ENCODE data around the gene CCDC127. TPM values are rescaled to one million over a fixed set of nuclear protein-coding genes. Genes with fewer than 3 reads are reported as not detected.

Gene CCDC127
- total and polyA plus RNA-seq, 5 donors: 6.1 to 9.8 (median 8.1) TPM

DNA sequence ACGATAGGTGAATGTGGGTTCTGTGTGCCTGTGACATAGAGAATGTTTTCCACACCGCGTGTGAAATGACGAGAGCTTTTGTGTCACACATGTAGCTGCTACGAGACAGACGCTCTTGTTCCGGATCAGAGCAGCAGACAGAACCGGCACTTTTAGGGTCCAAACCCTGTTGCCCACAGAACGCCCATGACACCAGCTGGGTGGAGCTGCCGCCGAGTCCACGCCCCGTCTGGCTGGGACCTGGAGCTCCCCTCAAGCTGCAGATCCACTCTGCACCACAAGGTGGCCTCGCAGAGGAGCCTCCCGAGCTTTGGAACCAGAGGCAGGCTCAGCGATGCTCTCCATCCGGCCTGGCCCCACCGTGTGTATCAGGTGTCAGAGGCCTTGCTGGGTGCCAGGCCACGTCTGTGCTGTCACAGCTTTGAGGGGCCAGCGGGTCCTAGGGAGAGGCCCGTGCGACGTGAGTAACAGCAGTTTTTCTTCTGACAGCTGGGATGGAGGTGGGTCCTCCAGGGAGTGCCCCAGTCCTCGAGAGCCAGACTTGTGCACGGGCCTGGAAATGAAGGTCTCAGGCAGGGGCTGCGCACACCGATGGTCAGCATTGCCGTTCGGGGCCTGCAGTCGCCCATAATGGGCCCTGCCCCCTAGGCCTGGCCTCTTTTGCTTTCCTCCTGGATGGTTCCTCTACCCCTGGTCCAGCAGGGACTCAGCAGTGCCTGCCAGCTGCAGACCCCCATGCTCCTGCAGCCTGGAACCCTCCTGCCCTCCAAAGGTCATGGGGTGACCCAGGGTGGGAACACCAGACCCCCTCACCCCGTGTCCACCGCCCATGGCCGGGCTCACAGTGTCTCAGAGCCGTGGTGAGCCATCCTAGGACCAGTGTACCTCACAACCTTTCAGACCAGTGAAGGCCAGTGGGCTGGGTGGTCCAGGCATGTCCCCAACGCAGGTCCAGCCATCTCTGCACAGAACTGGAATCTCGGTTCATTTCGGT is 29.2 kb downstream of the CCDC127 start:
- ATAC-seq: peak; percentile 73 to 77
- WGBS: 34% methylated on average over 37 of the region's 37 CpGs
- Histone ChIP-seq H3K27ac (ENCODE audit: low read length) (no peak overlapping the region), H3K4me1 (ENCODE audit: control insufficient read depth, insufficient read depth, low read length) (peaks cover 4% of the 10 kb centered on the region), H3K4me3 (ENCODE audit: low read length) (no peak overlapping the region), H3K27me3 (ENCODE audit: control insufficient read depth, insufficient read depth) (no peaks in the 10 kb centered on the region), H3K9me3 (ENCODE audit: control insufficient read depth, low read length) (no peaks in the 10 kb centered on the region)
- peak; percentile 90 to 96 (median 95) for DNase-seq
- intact Hi-C loops (cut with DNase I): no loop called here

DNA sequence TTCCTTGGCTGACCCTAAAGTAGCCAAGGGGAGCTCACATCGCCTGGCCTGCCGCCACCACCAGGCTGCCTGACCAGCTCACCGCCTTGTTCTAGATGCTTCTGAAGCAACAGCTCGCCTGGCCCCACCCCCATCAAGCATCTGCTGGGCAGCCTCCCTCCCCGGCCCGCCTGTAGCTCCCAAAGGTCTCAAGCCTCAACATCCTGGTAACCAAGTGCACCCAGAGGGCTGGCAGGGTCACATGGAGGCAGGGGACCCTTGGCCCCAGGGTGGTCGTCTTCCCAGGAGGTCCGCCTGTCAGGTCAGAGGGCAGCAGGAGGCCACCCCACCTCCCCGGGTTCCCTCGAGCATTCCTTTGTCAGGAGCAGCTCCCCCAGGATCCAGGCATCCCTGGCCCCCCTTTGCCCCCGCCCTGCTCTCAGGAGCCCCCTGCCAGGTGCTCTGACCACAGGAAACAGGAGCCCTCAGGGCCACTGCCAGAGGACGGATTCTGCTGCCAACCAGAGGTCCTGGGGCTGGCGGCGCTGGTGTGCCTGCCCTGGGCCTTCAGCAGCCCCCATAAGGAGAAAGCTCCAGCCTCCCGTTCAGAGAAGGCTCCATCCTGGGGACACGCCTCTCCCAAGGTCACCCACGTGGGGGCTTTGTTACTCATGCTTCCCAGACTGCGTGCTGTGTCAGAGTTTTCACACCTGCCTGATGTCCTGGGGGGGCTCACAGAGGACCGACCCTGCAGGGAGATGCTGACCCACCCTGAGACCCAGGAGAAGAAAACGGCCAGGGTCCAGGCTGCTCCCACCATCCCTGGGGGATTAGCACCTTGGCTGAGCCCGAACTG is 30.1 kb downstream of the CCDC127 start:
- Histone ChIP-seq H3K9me3 (ENCODE audit: control insufficient read depth, low read length) (no peaks in the 10 kb centered on the region), H3K4me1 (ENCODE audit: control insufficient read depth, insufficient read depth, low read length) (peaks cover 4% of the 10 kb centered on the region), H3K27ac (ENCODE audit: low read length) (no peak overlapping the region), H3K4me3 (ENCODE audit: low read length) (no peak overlapping the region), H3K27me3 (ENCODE audit: control insufficient read depth, insufficient read depth) (no peaks in the 10 kb centered on the region)
- DNase-seq (peak in 2 of 3 donors; percentile 57 to 63), ATAC-seq (peak in 1 of 2 donors; percentile 1)
- 57% methylated on average over 21 of the region's 21 CpGs for WGBS
- intact Hi-C loops (cut with DNase I): no loop called here

DNA sequence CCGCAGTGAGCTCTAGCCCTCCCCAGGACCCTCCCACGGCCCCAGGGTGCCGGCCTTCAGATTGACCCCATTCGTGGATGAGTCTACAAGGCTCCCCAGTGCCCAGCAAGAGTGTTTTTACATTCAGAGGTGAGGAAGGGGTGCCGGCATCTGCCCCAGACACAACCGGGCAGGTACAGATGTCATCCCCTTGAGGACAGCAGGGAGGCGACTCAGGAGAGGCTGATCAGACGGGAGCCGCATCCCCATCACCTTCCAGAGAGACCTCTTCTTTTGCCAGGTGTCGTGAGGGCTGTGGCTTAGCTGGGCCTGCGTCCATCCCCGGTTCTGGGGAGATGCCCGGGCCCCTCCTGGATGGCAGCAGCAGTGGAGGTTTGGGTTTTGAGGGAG is 30.9 kb downstream of the CCDC127 start:
- intact Hi-C loops (cut with DNase I): no loop called here
- no peak for ATAC-seq
- DNase-seq: peak in 1 of 3 donors; percentile 40

DNA sequence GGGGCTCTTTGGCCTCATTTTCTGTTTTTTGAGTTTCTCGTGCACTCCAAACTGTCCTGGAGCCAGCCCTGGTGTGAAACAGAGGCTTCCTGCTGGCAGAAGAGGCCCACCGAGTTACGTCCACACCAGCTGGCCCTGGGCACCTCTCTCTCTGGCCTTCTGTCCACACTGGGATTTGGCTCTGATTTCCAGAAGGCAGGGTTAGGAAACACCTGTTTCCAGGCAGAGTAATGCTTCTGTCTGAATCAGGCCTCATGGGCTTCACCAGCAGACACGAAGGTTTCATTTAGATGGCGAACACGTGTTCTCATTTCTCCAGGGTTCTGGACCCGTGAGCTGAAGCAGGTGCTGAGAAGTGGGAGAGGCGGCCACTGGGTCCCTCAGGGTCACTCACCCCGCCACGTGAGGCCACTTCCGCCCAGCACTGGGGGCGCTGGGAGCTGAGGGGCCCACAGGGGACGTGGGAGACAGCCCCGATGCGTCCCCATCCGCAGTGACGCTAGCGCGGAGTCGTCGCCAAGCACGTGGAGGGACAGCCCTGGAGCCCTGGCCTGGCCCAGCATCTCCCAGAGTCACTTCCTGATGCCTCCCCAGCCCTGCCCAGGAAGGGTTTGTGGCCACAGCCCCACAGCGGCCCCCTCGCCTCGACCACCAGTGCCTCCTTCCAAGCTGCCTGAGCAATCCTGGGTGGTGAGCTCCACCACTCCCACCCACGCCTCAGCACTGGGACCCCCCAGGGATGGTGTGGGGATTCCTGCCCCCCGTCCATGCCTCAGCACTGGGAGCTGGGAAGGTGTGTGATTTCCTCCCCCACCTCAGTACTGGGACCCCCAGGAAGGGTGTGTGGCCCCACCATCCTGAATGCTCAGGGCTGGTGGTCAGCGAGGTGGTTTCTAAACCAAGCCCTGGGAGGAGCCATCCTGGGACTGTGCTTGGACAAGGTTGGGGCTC is 31.6 kb downstream of the CCDC127 start:
- Histone ChIP-seq H3K9me3 (ENCODE audit: control insufficient read depth, low read length) (no peaks in the 10 kb centered on the region), H3K4me3 (ENCODE audit: low read length) (no peak overlapping the region), H3K27me3 (ENCODE audit: control insufficient read depth, insufficient read depth) (no peaks in the 10 kb centered on the region), H3K4me1 (ENCODE audit: control insufficient read depth, insufficient read depth, low read length) (peaks cover 4% of the 10 kb centered on the region), H3K27ac (ENCODE audit: low read length) (no peak overlapping the region)
- ATAC-seq (no peak), DNase-seq (peak in 2 of 3 donors; percentile 29 to 56)
- 76% methylated on average over 28 of the region's 28 CpGs for WGBS
- intact Hi-C loops (cut with DNase I): no loop called here

More for the DNA sequence above, 30.9 kb downstream of the CCDC127 start:
- no peak overlapping the region for H3K4me3 ChIP-seq (ENCODE audit: low read length)
- H3K27ac ChIP-seq (ENCODE audit: low read length): no peak overlapping the region
- H3K27me3 ChIP-seq (ENCODE audit: control insufficient read depth, insufficient read depth): no peaks in the 10 kb centered on the region
- 82% methylated on average over 13 of the region's 13 CpGs for WGBS
- H3K9me3 ChIP-seq (ENCODE audit: control insufficient read depth, low read length): no peaks in the 10 kb centered on the region
- H3K4me1 ChIP-seq (ENCODE audit: control insufficient read depth, insufficient read depth, low read length): peaks cover 4% of the 10 kb centered on the region

DNA sequence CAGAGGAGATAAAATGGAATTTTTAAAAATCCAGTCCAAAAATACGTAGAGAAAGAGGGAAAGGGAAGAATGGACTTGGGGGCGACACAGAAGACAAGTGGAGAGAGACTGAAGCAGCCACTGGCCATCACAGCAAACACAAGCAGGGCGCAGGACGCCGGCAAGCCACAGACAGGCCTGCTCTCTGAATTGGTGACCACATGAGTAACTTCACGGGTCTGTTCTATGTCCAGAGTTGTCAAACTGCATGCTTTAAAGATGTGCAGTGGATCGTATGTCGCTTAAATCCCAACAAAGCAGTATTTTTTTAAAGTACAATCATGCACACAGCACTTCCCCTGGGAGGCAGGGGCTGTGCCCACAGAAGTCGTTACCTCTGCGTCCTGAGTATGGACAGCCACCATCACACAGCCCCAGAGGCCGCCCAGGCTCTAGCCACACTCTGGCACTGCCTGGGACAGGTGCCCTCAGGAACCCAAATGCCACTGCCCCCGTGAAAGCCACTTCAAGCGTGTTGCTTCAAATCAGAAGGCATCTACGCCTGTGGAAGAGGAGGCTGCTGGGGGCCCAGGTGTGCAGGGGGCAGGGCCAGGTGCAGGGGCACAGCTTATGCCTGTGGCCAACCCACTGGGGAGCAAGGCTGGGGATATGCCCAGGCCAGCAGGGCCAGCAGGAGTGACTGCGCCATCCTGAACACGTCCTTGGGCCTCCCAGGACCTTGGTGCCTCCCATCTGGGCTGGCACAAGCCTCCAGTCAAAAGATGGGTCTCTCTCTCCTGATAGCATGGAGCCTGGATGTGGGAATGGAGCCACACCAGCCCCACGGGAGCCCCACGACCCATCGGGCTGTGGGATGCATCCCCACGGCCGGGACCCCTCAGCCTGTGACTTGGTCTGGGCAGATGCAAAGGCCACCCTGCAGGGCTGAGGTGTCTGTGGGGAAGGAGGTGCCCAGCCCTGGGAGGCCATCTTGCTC is 32.6 kb downstream of the CCDC127 start:
- Histone ChIP-seq H3K4me1 (ENCODE audit: control insufficient read depth, insufficient read depth, low read length) (peaks cover 2% of the 10 kb centered on the region), H3K4me3 (ENCODE audit: low read length) (no peak overlapping the region), H3K27me3 (ENCODE audit: control insufficient read depth, insufficient read depth) (no peaks in the 10 kb centered on the region), H3K9me3 (ENCODE audit: control insufficient read depth, low read length) (no peaks in the 10 kb centered on the region), H3K27ac (ENCODE audit: low read length) (no peak overlapping the region)
- DNase-seq (peak in 2 of 3 donors; percentile 30 to 35), ATAC-seq (no peak)
- WGBS: 77% methylated on average over 21 of the region's 21 CpGs
- intact Hi-C loops (cut with DNase I): no loop called here

DNA sequence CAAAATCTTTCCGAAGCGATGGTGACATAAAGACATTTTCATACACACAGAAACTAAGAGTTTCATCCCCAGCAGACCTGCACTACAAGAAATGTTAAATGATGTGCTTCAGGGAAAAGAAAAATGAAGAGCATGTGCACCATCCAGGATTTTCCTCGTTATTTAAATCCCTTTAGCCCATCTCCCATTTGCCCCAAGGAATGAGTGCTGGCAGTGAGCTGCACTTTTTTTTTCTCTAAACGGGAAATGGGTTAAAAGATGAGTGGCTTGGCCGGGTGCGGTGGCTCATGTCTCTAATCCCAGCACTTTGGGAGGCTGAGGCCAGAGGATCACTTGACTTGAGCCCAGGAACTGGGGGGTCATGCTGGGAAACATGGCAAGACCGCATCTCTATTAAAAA is 33.5 kb downstream of the CCDC127 start:
- Histone ChIP-seq H3K4me3 (ENCODE audit: low read length) (no peak overlapping the region), H3K27ac (ENCODE audit: low read length) (no peak overlapping the region), H3K4me1 (ENCODE audit: control insufficient read depth, insufficient read depth, low read length) (peaks cover 2% of the 10 kb centered on the region), H3K27me3 (ENCODE audit: control insufficient read depth, insufficient read depth) (no peaks in the 10 kb centered on the region), H3K9me3 (ENCODE audit: control insufficient read depth, low read length) (no peaks in the 10 kb centered on the region)
- 77% methylated on average over 7 of the region's 7 CpGs for WGBS
- DNase-seq (no peak), ATAC-seq (no peak)
- intact Hi-C loops (cut with DNase I): no loop called here

DNA sequence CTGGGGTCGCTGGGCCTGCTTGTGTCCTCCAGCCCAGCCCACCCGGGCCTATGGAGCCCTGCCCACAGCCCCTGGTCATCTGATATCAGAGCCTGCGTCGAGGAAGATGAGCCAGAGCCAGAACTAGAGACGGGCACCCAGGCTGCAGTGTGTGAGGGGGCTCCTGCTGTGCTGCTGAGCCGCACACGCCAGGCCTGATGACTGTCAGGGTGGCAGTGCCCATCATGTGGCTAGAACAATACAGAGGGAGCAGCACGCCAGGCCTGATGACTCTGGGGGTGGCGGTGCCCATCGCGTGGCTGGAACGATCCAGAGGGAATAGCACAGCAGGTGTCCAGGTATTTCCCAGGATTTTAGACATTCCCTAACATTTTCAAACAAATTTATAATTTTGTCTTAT is 35.8 kb downstream of the CCDC127 start:
- no peaks in the 10 kb centered on the region for H3K4me1 ChIP-seq (ENCODE audit: control insufficient read depth, insufficient read depth, low read length)
- H3K27ac ChIP-seq (ENCODE audit: low read length): no peak overlapping the region
- DNase-seq (peak in 1 of 3 donors; percentile 13), ATAC-seq (no peak)
- 92% methylated on average over 12 of the region's 12 CpGs for WGBS
- no peaks in the 10 kb centered on the region for H3K9me3 ChIP-seq (ENCODE audit: control insufficient read depth, low read length)
- intact Hi-C loops (cut with DNase I): no loop called here
- no peaks in the 10 kb centered on the region for H3K27me3 ChIP-seq (ENCODE audit: control insufficient read depth, insufficient read depth)
- H3K4me3 ChIP-seq (ENCODE audit: low read length): no peak overlapping the region

DNA sequence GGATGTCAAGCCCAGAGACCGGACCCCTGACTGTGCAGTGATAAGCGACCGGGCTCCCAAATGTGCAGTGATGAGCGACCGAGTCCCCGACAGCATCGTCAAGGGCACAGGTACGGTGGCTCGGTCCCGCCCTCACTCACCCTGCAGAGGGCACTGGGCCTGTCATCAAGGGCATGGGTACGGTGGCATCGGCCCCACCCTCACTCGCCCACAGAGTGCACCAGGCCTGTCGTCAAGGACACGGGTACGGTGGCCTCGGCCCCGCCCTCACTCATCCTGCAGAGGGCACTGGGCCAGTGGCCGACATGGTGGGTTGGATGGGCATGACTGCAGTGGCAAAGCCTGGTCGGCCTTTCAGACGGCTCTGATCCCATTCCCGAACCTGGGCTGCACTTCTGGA is 36.4 kb downstream of the CCDC127 start:
- DNase-seq (peak in 2 of 3 donors; percentile 34 to 47), ATAC-seq (peak in 1 of 2 donors; percentile 10)
- Histone ChIP-seq H3K27me3 (ENCODE audit: control insufficient read depth, insufficient read depth) (no peaks in the 10 kb centered on the region), H3K27ac (ENCODE audit: low read length) (no peak overlapping the region), H3K4me3 (ENCODE audit: low read length) (no peak overlapping the region), H3K9me3 (ENCODE audit: control insufficient read depth, low read length) (no peaks in the 10 kb centered on the region), H3K4me1 (ENCODE audit: control insufficient read depth, insufficient read depth, low read length) (no peaks in the 10 kb centered on the region)
- intact Hi-C loops (cut with DNase I): no loop called here
- WGBS: 90% methylated on average over 22 of the region's 22 CpGs

DNA sequence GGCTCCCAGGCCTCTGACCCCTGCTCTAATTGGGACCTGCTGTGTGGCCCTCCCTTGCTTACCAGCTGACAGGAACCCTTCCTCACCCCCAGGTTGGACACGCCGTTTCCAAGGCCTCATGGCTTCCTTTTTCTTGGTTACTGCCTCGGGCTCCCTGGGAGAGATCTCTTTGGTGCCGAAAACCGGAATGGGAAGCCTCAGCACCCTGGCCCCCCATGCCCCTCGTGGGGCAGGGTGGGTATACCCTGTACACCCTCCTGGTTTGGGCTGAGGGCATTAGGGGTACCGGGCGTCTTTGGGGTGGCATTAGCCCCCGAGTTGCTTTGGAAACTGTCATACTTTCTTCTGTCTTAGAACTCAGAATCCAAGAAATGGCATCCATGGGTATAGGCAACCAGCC is 36.8 kb downstream of the CCDC127 start:
- Histone ChIP-seq H3K27me3 (ENCODE audit: control insufficient read depth, insufficient read depth) (no peaks in the 10 kb centered on the region), H3K4me1 (ENCODE audit: control insufficient read depth, insufficient read depth, low read length) (no peaks in the 10 kb centered on the region), H3K27ac (ENCODE audit: low read length) (no peak overlapping the region), H3K9me3 (ENCODE audit: control insufficient read depth, low read length) (no peaks in the 10 kb centered on the region), H3K4me3 (ENCODE audit: low read length) (no peak overlapping the region)
- ATAC-seq (no peak), DNase-seq (peak in 1 of 3 donors; percentile 11)
- WGBS: 93% methylated on average over 9 of the region's 9 CpGs
- intact Hi-C loops (cut with DNase I): no loop called here
